ENCODE data around the gene MGLL. TPM values are rescaled to one million over a fixed set of nuclear protein-coding genes. Genes with fewer than 3 reads are reported as not detected.

Gene MGLL
- total RNA-seq, 5 donors from 2014 or later (not counting 1 experiment from before 2014, with no cell fraction given): 0.78 to 3.7 (median 1.8) TPM

- ChIA-PET POLR2A (no interaction called here), CTCF (no interaction called here)
- ATAC-seq (replicated peaks in 1 of 4) (no peak), DNase-seq (no peak)
- H3K36me3 Mint-ChIP-seq: no peaks in the 10 kb centered on the region
- no peaks in the 10 kb centered on the region for H3K36me3 ChIP-seq (ENCODE audit: control insufficient read depth in 2 of 2, extremely low read depth in 1 of 2, insufficient read depth in 1 of 2, low read length in 1 of 2)
- no peak overlapping the region for H3K27ac Mint-ChIP-seq
- peaks cover 1 to 2% of the 10 kb centered on the region in 2 experiments for H3K4me1 ChIP-seq (ENCODE audit: control insufficient read depth in 1 of 2, extremely low read depth in 1 of 2, insufficient read depth in 2 of 2, low read length in 2 of 2)
- H3K4me3 Mint-ChIP-seq: no peak overlapping the region
- WGBS (ENCODE audit: insufficient coverage): 100% methylated on average over 1 of the region's 3 CpGs
- peaks cover 7 to 15% of the 10 kb centered on the region in 2 donors for H3K27me3 Mint-ChIP-seq
- no peak overlapping the region for H3K4me3 ChIP-seq (ENCODE audit: control insufficient read depth in 1 of 2, extremely low read depth in 1 of 2, low read length in 1 of 2)
- H3K9me3 Mint-ChIP-seq: no peaks in the 10 kb centered on the region
- H3K9me3 ChIP-seq: no peaks in the 10 kb centered on the region
- no peak overlapping the region for H3K27ac ChIP-seq (ENCODE audit: low read length)
- H3K27me3 ChIP-seq (replicated peaks in 1 of 2; ENCODE audit: control insufficient read depth in 2 of 2, extremely low read depth in 1 of 2, insufficient read depth in 2 of 2, low read length in 1 of 2): peaks cover 0 to 31% of the 10 kb centered on the region in 2 experiments
- H3K4me1 Mint-ChIP-seq: peaks cover 1 to 3% (median 3%) of the 10 kb centered on the region in 3 donors
These were observed 73.0 kb downstream of the MGLL start for GRCh38 chr3:127749361-127749760.

DNA sequence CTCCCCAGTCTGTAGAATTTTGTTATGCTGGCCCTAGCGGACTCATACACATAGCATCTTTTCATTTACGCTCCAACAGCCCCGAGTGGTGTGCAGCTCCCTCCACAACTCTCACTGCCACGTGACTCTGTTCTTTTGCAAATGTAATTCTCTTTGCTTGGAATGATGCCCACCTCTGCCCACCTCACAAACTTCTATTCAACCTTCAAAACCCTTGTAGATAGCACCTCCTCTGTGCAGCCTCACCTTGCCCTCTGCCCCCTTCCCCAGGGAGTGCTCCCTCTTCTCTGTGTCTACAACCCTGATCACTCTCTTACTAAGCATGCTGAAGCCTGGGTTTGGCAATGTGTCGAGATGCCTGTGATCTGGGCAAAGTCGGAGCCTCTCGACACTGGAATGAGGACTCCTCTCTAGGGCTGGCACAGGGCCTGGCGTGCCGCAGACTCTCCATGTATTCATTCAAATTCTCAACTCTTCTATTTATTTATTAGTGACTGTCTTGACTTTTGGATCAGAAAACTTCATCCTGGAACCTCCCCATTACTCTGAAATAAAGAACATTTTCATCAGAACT is 73.5 kb downstream of the MGLL start:
- Histone ChIP-seq H3K27me3 (replicated peaks in 1 of 2; ENCODE audit: control insufficient read depth in 2 of 2, extremely low read depth in 1 of 2, insufficient read depth in 2 of 2, low read length in 1 of 2) (peaks cover 0 to 28% of the 10 kb centered on the region in 2 experiments), H3K36me3 (ENCODE audit: control insufficient read depth in 2 of 2, extremely low read depth in 1 of 2, insufficient read depth in 1 of 2, low read length in 1 of 2) (no peaks in the 10 kb centered on the region), H3K9me3 (no peaks in the 10 kb centered on the region), H3K4me1 (ENCODE audit: control insufficient read depth in 1 of 2, extremely low read depth in 1 of 2, insufficient read depth in 2 of 2, low read length in 2 of 2) (no peaks in the 10 kb centered on the region), H3K27ac (ENCODE audit: low read length) (no peak overlapping the region), H3K4me3 (ENCODE audit: control insufficient read depth in 1 of 2, extremely low read depth in 1 of 2, low read length in 1 of 2) (no peak overlapping the region)
- WGBS (ENCODE audit: insufficient coverage): 73% methylated on average over 3 of the region's 9 CpGs
- Mint-ChIP-seq H3K4me3 (no peak overlapping the region), H3K27me3 (peaks cover 7 to 12% of the 10 kb centered on the region in 2 donors), H3K27ac (no peak overlapping the region), H3K4me1 (peaks cover 0 to 3% (median 0%) of the 10 kb centered on the region in 3 donors), H3K9me3 (no peaks in the 10 kb centered on the region), H3K36me3 (no peaks in the 10 kb centered on the region)
- ChIA-PET CTCF (no interaction called here), POLR2A (no interaction called here)
- DNase-seq (no peak), ATAC-seq (replicated peaks in 1 of 4) (no peak)

GRCh38 chr3:127747751-127748521 is 74.4 kb downstream of the MGLL start:
- peaks cover 0 to 19% of the 10 kb centered on the region in 2 experiments for H3K27me3 ChIP-seq (replicated peaks in 1 of 2; ENCODE audit: control insufficient read depth in 2 of 2, extremely low read depth in 1 of 2, insufficient read depth in 2 of 2, low read length in 1 of 2)
- H3K4me3 Mint-ChIP-seq: no peak overlapping the region
- no peaks in the 10 kb centered on the region for H3K9me3 Mint-ChIP-seq
- 94% methylated on average over 3 of the region's 16 CpGs for WGBS (ENCODE audit: insufficient coverage)
- no peaks in the 10 kb centered on the region for H3K9me3 ChIP-seq
- H3K4me3 ChIP-seq (ENCODE audit: control insufficient read depth in 1 of 2, extremely low read depth in 1 of 2, low read length in 1 of 2): no peak overlapping the region
- CTCF ChIA-PET: no interaction called here
- H3K36me3 Mint-ChIP-seq: no peaks in the 10 kb centered on the region
- H3K4me1 ChIP-seq (ENCODE audit: control insufficient read depth in 1 of 2, extremely low read depth in 1 of 2, insufficient read depth in 2 of 2, low read length in 2 of 2): no peaks in the 10 kb centered on the region
- H3K27ac Mint-ChIP-seq: no peak overlapping the region
- POLR2A ChIA-PET: no interaction called here
- no peaks in the 10 kb centered on the region for H3K36me3 ChIP-seq (ENCODE audit: control insufficient read depth in 2 of 2, extremely low read depth in 1 of 2, insufficient read depth in 1 of 2, low read length in 1 of 2)
- DNase-seq (no peak), ATAC-seq (replicated peaks in 1 of 4) (no peak)
- peaks cover 7 to 12% of the 10 kb centered on the region in 2 donors for H3K27me3 Mint-ChIP-seq
- H3K27ac ChIP-seq (ENCODE audit: low read length): no peak overlapping the region
- H3K4me1 Mint-ChIP-seq: peaks cover 0 to 3% (median 0%) of the 10 kb centered on the region in 3 donors

DNA sequence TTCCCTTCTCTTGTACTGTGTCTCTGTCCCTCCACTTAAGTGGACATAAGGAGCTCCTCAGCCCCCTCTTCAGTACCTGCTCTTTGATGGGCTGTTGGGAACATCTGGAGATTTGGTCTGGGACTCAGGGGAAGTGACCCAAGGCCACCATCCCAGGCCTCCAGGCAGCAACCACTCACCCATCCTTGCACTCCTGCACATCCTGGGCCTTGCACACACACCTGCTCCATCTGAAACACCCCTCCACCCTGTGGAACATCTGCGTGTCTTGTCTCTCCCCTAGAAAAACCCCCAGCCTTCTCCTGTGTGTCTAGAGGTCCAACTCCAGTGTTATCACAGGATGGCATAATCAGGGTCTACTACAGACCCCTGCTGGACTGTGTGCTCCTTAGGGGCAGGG is 75.2 kb downstream of the MGLL start:
- Mint-ChIP-seq H3K4me1 (peaks cover 0 to 3% (median 0%) of the 10 kb centered on the region in 3 donors), H3K9me3 (no peaks in the 10 kb centered on the region), H3K4me3 (no peak overlapping the region), H3K27me3 (peaks cover 7 to 10% of the 10 kb centered on the region in 2 donors), H3K27ac (no peak overlapping the region), H3K36me3 (no peaks in the 10 kb centered on the region)
- Histone ChIP-seq H3K4me1 (ENCODE audit: control insufficient read depth in 1 of 2, extremely low read depth in 1 of 2, insufficient read depth in 2 of 2, low read length in 2 of 2) (no peaks in the 10 kb centered on the region), H3K4me3 (ENCODE audit: control insufficient read depth in 1 of 2, extremely low read depth in 1 of 2, low read length in 1 of 2) (no peak overlapping the region), H3K27me3 (replicated peaks in 1 of 2; ENCODE audit: control insufficient read depth in 2 of 2, extremely low read depth in 1 of 2, insufficient read depth in 2 of 2, low read length in 1 of 2) (peaks cover 0 to 19% of the 10 kb centered on the region in 2 experiments), H3K36me3 (ENCODE audit: control insufficient read depth in 2 of 2, extremely low read depth in 1 of 2, insufficient read depth in 1 of 2, low read length in 1 of 2) (no peaks in the 10 kb centered on the region), H3K9me3 (no peaks in the 10 kb centered on the region), H3K27ac (ENCODE audit: low read length) (no peak overlapping the region)
- ChIA-PET CTCF (no interaction called here), POLR2A (no interaction called here)
- 73% methylated on average over 1 of the region's 1 CpG for WGBS (ENCODE audit: insufficient coverage)
- DNase-seq (no peak), ATAC-seq (replicated peaks in 1 of 4) (no peak)

DNA sequence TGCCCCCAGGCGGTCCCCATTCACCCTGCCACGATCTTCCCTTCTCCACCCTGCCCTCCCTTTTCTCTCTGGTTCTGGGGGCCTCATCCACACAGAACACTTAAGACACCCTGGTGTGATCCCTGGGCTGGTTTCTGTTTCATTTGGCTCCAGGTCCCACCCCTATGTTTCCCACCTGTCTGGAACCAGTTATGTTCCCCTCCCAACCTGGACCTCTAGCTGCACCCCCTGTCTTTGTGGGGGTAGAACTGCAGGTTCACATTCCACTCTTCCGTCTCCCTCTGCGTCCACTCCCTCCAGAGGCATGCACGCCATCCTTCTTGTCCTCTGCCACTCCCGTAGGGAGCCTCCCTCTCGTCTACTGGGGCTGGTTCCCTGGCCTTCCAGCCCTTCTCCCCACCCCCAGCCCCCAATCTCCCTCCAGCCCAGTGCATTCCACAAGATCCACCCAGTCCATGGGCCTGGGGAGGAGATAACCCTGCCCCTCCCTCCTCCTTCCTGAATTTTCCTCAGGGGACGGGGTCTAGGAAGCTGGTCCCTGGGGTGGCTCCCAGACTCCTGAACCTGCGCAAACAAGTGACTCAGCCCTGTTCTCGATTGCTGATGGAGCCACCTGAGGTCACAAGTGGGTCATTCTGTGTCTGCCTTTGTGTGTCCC is 75.8 kb downstream of the MGLL start:
- H3K27me3 Mint-ChIP-seq: peaks cover 7 to 10% of the 10 kb centered on the region in 2 donors
- Histone ChIP-seq H3K27me3 (replicated peaks in 1 of 2; ENCODE audit: control insufficient read depth in 2 of 2, extremely low read depth in 1 of 2, insufficient read depth in 2 of 2, low read length in 1 of 2) (peaks cover 0 to 19% of the 10 kb centered on the region in 2 experiments), H3K4me3 (ENCODE audit: control insufficient read depth in 1 of 2, extremely low read depth in 1 of 2, low read length in 1 of 2) (no peak overlapping the region), H3K9me3 (no peaks in the 10 kb centered on the region), H3K27ac (ENCODE audit: low read length) (no peak overlapping the region), H3K36me3 (ENCODE audit: control insufficient read depth in 2 of 2, extremely low read depth in 1 of 2, insufficient read depth in 1 of 2, low read length in 1 of 2) (no peaks in the 10 kb centered on the region), H3K4me1 (ENCODE audit: control insufficient read depth in 1 of 2, extremely low read depth in 1 of 2, insufficient read depth in 2 of 2, low read length in 2 of 2) (no peaks in the 10 kb centered on the region)
- H3K27ac Mint-ChIP-seq: no peak overlapping the region
- H3K4me1 Mint-ChIP-seq: peaks cover 0 to 3% (median 0%) of the 10 kb centered on the region in 3 donors
- no peak overlapping the region for H3K4me3 Mint-ChIP-seq
- WGBS (ENCODE audit: insufficient coverage): 83% methylated on average over 10 of the region's 10 CpGs
- no peaks in the 10 kb centered on the region for H3K36me3 Mint-ChIP-seq
- POLR2A ChIA-PET: no interaction called here
- CTCF ChIA-PET: no interaction called here
- DNase-seq: no peak
- H3K9me3 Mint-ChIP-seq: no peaks in the 10 kb centered on the region
- no peak for ATAC-seq (replicated peaks in 1 of 4)

GRCh38 chr3:127745656-127746399 is 76.5 kb downstream of the MGLL start:
- H3K27ac ChIP-seq (ENCODE audit: low read length): no peak overlapping the region
- WGBS (ENCODE audit: insufficient coverage): 79% methylated on average over 9 of the region's 11 CpGs
- no peaks in the 10 kb centered on the region for H3K9me3 ChIP-seq
- ChIA-PET POLR2A (no interaction called here), CTCF (no interaction called here)
- H3K27ac Mint-ChIP-seq: no peak overlapping the region
- no peak for ATAC-seq (replicated peaks in 1 of 4)
- no peaks in the 10 kb centered on the region for H3K36me3 Mint-ChIP-seq
- no peak for DNase-seq
- no peaks in the 10 kb centered on the region for H3K4me1 ChIP-seq (ENCODE audit: control insufficient read depth in 1 of 2, extremely low read depth in 1 of 2, insufficient read depth in 2 of 2, low read length in 2 of 2)
- H3K4me3 Mint-ChIP-seq: no peak overlapping the region
- no peaks in the 10 kb centered on the region for H3K9me3 Mint-ChIP-seq
- H3K27me3 Mint-ChIP-seq: peaks cover 6 to 7% of the 10 kb centered on the region in 2 donors
- H3K4me3 ChIP-seq (ENCODE audit: control insufficient read depth in 1 of 2, extremely low read depth in 1 of 2, low read length in 1 of 2): no peak overlapping the region
- no peaks in the 10 kb centered on the region for H3K36me3 ChIP-seq (ENCODE audit: control insufficient read depth in 2 of 2, extremely low read depth in 1 of 2, insufficient read depth in 1 of 2, low read length in 1 of 2)
- peaks cover 0 to 2% (median 0%) of the 10 kb centered on the region in 3 donors for H3K4me1 Mint-ChIP-seq
- H3K27me3 ChIP-seq (replicated peaks in 1 of 2; ENCODE audit: control insufficient read depth in 2 of 2, extremely low read depth in 1 of 2, insufficient read depth in 2 of 2, low read length in 1 of 2): peaks cover 0 to 19% of the 10 kb centered on the region in 2 experiments
